H1 (cell line): Measurements from ENCODE around the gene NPIPA8. TPM values are rescaled to one million over a fixed set of nuclear protein-coding genes. Genes with fewer than 3 reads are reported as not detected.
"Not testable (repeated sequence)": the region's sequence is repeated elsewhere in the genome, so short reads cannot be mapped to it uniquely, and the experiment has no call there.

Source experiments
- CTCF ChIA-PET: fragments of 300-600 bp; sonication (Branson Sonifier 250); formaldehyde crosslinking; loops from one replicate; lab custom pipeline; 2021; ENCODE audit not compliant: partially characterized antibody; lab: Charles Lee
- POLR2A ChIA-PET: fragments of 300-600 bp; sonication (Branson Sonifier 250); formaldehyde crosslinking; loops from one replicate; lab custom pipeline; 2021; ENCODE audit warnings: inconsistent platforms; ENCODE audit not compliant: partially characterized antibody; lab: Charles Lee
- DNase-seq, 2 experiments: peaks; one replicate each; pipeline versions ENCODE4 v3.0.0 to v3.0.0-alpha.2; 2010 to 2022; ENCODE audit warnings: low spot score in 2 of 2, low read depth in 1 of 2, mixed read lengths in 1 of 2
- FAIRE-seq: peaks from 2 replicates; lab custom pipeline; 2011; peaks lifted over from hg19 to GRCh38; lab: Jason Lieb, UNC
- H2AFZ ChIP-seq: 2 replicates; pipeline ENCODE4 v1.8.1; 2012; ENCODE audit warnings: low read length, inconsistent platforms
- H2AK5ac ChIP-seq: 2 replicates; pipeline ENCODE4 v1.6.1; 2013; ENCODE audit warnings: low read depth, low read length
- H2BK120ac ChIP-seq: replicated peaks from 2 replicates; pipeline ENCODE3; 2013; ENCODE audit warnings: low read depth, low read length, inconsistent platforms
- H2BK12ac ChIP-seq: 2 replicates; pipeline ENCODE4 v1.6.1; 2013; ENCODE audit warnings: low read depth, low read length
- H2BK15ac ChIP-seq: 2 replicates; pipeline ENCODE4 v1.6.1; 2013; ENCODE audit warnings: low read length
- H2BK20ac ChIP-seq: 2 replicates; pipeline ENCODE4 v1.6.1; 2013; ENCODE audit warnings: low read length
- H2BK5ac ChIP-seq: 2 replicates; pipeline ENCODE4 v1.6.1; 2013; ENCODE audit warnings: low read depth, low read length
- H3K14ac ChIP-seq: 2 replicates; pipeline ENCODE4 v1.6.1; 2013; ENCODE audit warnings: inconsistent platforms; ENCODE audit not compliant: insufficient read length
- H3K18ac ChIP-seq: 2 replicates; pipeline ENCODE4 v1.6.1; 2013; ENCODE audit warnings: low read length; ENCODE audit errors: extremely low read depth
- H3K23ac ChIP-seq: 2 replicates; pipeline ENCODE4 v1.6.1; 2013; ENCODE audit warnings: inconsistent platforms; ENCODE audit not compliant: insufficient read length
- H3K23me2 ChIP-seq: 2 replicates; pipeline ENCODE4 v1.6.1; 2013; ENCODE audit warnings: low read depth, low read length
- H3K27ac ChIP-seq: 2 replicates; pipeline ENCODE4 v1.6.1; 2011; ENCODE audit warnings: low read depth, low read length, inconsistent platforms
- H3K27me3 ChIP-seq, 4 experiments: replicated peaks in 1 of 4; 1 replicate in 1 of 4; 2 replicates in 3 of 4; pipeline versions ENCODE4 v1.6.1 to v1.8.1; 2011 to 2013; ENCODE audit warnings: low read length in 3 of 4, mild to moderate bottlenecking in 3 of 4, inconsistent platforms in 2 of 4, mixed read lengths in 2 of 4, moderate library complexity in 1 of 4; ENCODE audit not compliant: control insufficient read depth in 3 of 4, insufficient read depth in 3 of 4; ENCODE audit errors: extremely low read depth in 1 of 4
- H3K36me3 ChIP-seq, 4 experiments: 2 replicates each; pipeline versions ENCODE4 v1.6.1 to v1.8.1; 2011 to 2013; ENCODE audit warnings: mild to moderate bottlenecking in 4 of 4, low read length in 3 of 4, moderate library complexity in 2 of 4, control low read depth in 1 of 4, inconsistent platforms in 1 of 4; ENCODE audit not compliant: insufficient read depth in 4 of 4, control insufficient read depth in 2 of 4
- H3K4ac ChIP-seq: replicated peaks from 2 replicates; pipeline ENCODE3; 2013; ENCODE audit warnings: low read length, low read depth, mixed read lengths, inconsistent platforms; ENCODE audit not compliant: insufficient read length
- H3K4me1 ChIP-seq, 4 experiments: replicated peaks in 1 of 4; 1 replicate in 1 of 4; 2 replicates in 3 of 4; pipeline versions ENCODE4 v1.6.1 to v1.8.1; 2011 to 2013; ENCODE audit warnings: low read length in 3 of 4, inconsistent platforms in 2 of 4, mixed read lengths in 1 of 4; ENCODE audit not compliant: insufficient read depth in 4 of 4, control insufficient read depth in 3 of 4
- H3K4me2 ChIP-seq, 2 experiments: 2 replicates each; pipeline versions ENCODE4 v1.6.1 to v1.8.1; 2011 to 2013; ENCODE audit warnings: low read depth in 2 of 2, low read length in 2 of 2, control low read depth in 1 of 2, inconsistent platforms in 1 of 2, mild to moderate bottlenecking in 1 of 2; ENCODE audit not compliant: insufficient read depth in 1 of 2
- H3K4me3 ChIP-seq, 4 experiments: fragments of 200-600, 300-600 bp in 1 of 4; sonication (generic), shearing (Covaris generic), sonication (Bioruptor Twin) in 1 of 4; 2 replicates each; pipeline versions ENCODE4 v1.5.1 to v1.8.1; 2011 to 2016; ENCODE audit warnings: low read length in 4 of 4, low read depth in 3 of 4, control low read depth in 2 of 4, inconsistent platforms in 2 of 4, mild to moderate bottlenecking in 2 of 4, mixed read lengths in 1 of 4, moderate library complexity in 1 of 4; ENCODE audit not compliant: insufficient read depth in 2 of 4; ENCODE audit errors: extremely low read depth in 1 of 4
- H3K56ac ChIP-seq: replicated peaks from 2 replicates; pipeline ENCODE3; 2013; ENCODE audit warnings: low read depth, mild to moderate bottlenecking, mixed read lengths, low read length, inconsistent platforms; ENCODE audit not compliant: insufficient read length
- H3K79me1 ChIP-seq: 2 replicates; pipeline ENCODE4 v1.6.1; 2013; ENCODE audit warnings: low read depth, low read length, control low read depth
- H3K79me2 ChIP-seq, 2 experiments: 2 replicates each; pipeline versions ENCODE4 v1.6.1 to v1.8.1; 2012 to 2013; ENCODE audit warnings: low read length in 2 of 2, mild to moderate bottlenecking in 2 of 2, inconsistent platforms in 1 of 2; ENCODE audit not compliant: insufficient read depth in 2 of 2, control insufficient read depth in 1 of 2
- H3K9ac ChIP-seq, 4 experiments: replicated peaks in 1 of 4; 1 replicate in 1 of 4; 2 replicates in 3 of 4; pipeline versions ENCODE4 v1.6.1 to v1.8.1; 2011 to 2013; ENCODE audit warnings: low read depth in 3 of 4, low read length in 3 of 4, control low read depth in 2 of 4, mild to moderate bottlenecking in 2 of 4, moderate library complexity in 2 of 4, inconsistent platforms in 1 of 4; ENCODE audit errors: extremely low read depth in 1 of 4
- H3K9me3 ChIP-seq, 2 experiments: 2 replicates each; pipeline versions ENCODE4 v1.6.1 to v1.8.1; 2012 to 2013; ENCODE audit warnings: mild to moderate bottlenecking in 2 of 2, moderate library complexity in 2 of 2, control low read depth in 1 of 2, inconsistent platforms in 1 of 2, low read depth in 1 of 2, low read length in 1 of 2, mixed read lengths in 1 of 2; ENCODE audit not compliant: insufficient read depth in 2 of 2
- H4K20me1 ChIP-seq, 2 experiments: replicated peaks in 1 of 2; 2 replicates each; pipeline versions ENCODE3 to v1.8.1; 2011 to 2013; ENCODE audit warnings: inconsistent platforms in 2 of 2, low read length in 2 of 2, mild to moderate bottlenecking in 1 of 2; ENCODE audit not compliant: insufficient read depth in 2 of 2, control insufficient read depth in 1 of 2
- H4K5ac ChIP-seq: 2 replicates; pipeline ENCODE4 v1.6.1; 2013; ENCODE audit warnings: low read length, low read depth, mixed read lengths, inconsistent platforms; ENCODE audit not compliant: insufficient read length
- H4K8ac ChIP-seq: 2 replicates; pipeline ENCODE4 v1.8.0; 2013; ENCODE audit warnings: mild to moderate bottlenecking, moderate library complexity, low read length, inconsistent platforms; ENCODE audit not compliant: insufficient read depth; ENCODE audit errors: extremely low read depth
- H4K91ac ChIP-seq: replicated peaks from 2 replicates; pipeline ENCODE3; 2013; ENCODE audit warnings: low read length, mixed read lengths, inconsistent platforms; ENCODE audit not compliant: insufficient read length
- WGBS, 2 experiments: shearing (Covaris generic) in 1 of 2; methylation state at CpG; one replicate each; pipeline versions ENCODE4 v1.1.6 to v1.1.7; 2013 to 2015; ENCODE audit warnings: low lambda C conversion rate in 2 of 2, mixed read lengths in 2 of 2, inconsistent platforms in 1 of 2, low coverage in 1 of 2, missing lambda C conversion rate in 1 of 2; ENCODE audit not compliant: insufficient replicate concordance in 2 of 2, insufficient coverage in 1 of 2, insufficient read length in 1 of 2; ENCODE audit errors: extremely low coverage in 1 of 2, missing lambda C conversion rate in 1 of 2; 5-methylcytosine and 5-hydroxymethylcytosine counted together
- long read RNA-seq, 2 experiments: library from RNA in 1 of 2; library from capped mRNA in 1 of 2; stranded (forward); transcript quantifications; one replicate each; pipeline ENCODE4 v2.0.0, GENCODE V29; 2021; ENCODE audit warnings: inconsistent platforms in 1 of 2
- polyA minus RNA-seq, 3 experiments: library from RNA; depleted of rRNA, polyadenylated mRNA; stranded (reverse); fragments of >200 nt; gene quantifications; 1 replicate in 2 of 3; 2 replicates in 1 of 3; pipeline ENCODE4 v1.2.3, GENCODE V29; 2011
- polyA plus RNA-seq, 7 experiments: library from polyadenylated mRNA; depleted of rRNA in 3 of 7; stranded (reverse) in 5 of 7; unstranded in 2 of 7; fragments of >200 nt in 5 of 7; fragments of 200-250 nt in 2 of 7; gene quantifications; 1 replicate in 5 of 7; 2 replicates in 1 of 7; 4 replicates in 1 of 7; pipeline versions ENCODE4 v1.2.1 to v1.2.3, GENCODE V29; 2011 to 2013; ENCODE audit warnings: missing spikeins in 2 of 7, mixed read lengths in 2 of 7
- total RNA-seq: library from RNA; stranded (reverse); fragmentation: NEBNext Ultra II Directional; extraction: Animal tissue kit (Norgen Biotek cat#: 25700); gene quantifications from 2 replicates; pipeline ENCODE4 v1.2.1, GENCODE V29; 2021

NPIPA8 gene
- 0.98 and 1.1 TPM in 2 replicates for total RNA-seq
- polyA plus RNA-seq (2011; rRNA removed), result 4.8 and 13.8 TPM in 2 replicates
- 2.6 TPM for polyA plus RNA-seq (2011; cell fraction: cytosol; rRNA removed)
- 1.4 TPM for polyA plus RNA-seq (2011; cell fraction: nucleus; rRNA removed)
- polyA plus RNA-seq (2012, experiment 1 of 2), result 0.92 to 1.4 TPM (median 1.2 TPM) in 4 replicates
- polyA plus RNA-seq (2012, experiment 2 of 2), result 39.9 TPM
- 3.1 TPM for polyA plus RNA-seq (2013, experiment 1 of 2)
- 6.5 TPM for polyA plus RNA-seq (2013, experiment 2 of 2)
- polyA minus RNA-seq (2011; rRNA and poly(A)+ RNA removed), result 0.17 TPM in 1 of 2 replicates, not detected in the other
- polyA minus RNA-seq (2011; cell fraction: cytosol; rRNA and poly(A)+ RNA removed), result not detected
- 0.80 TPM for polyA minus RNA-seq (2011; cell fraction: nucleus; rRNA and poly(A)+ RNA removed)
- long read RNA-seq, experiment 1, result 0 reads
- long read RNA-seq, experiment 2, result 0 reads

GRCh38 chr16:18336636-18337035 is at the start of gene NPIPA8:
Gene NPIPA8 (minus strand): TSS chr16:18336736. CDS start chr16:18332662, 4,074 bp downstream.
- H4K5ac ChIP-seq, H3K9me3 ChIP-seq, H3K9ac ChIP-seq, H3K36me3 ChIP-seq, POLR2A ChIA-PET, H3K79me1 ChIP-seq, H3K27me3 ChIP-seq, H4K20me1 ChIP-seq, H3K14ac ChIP-seq, H2BK12ac ChIP-seq, H3K23ac ChIP-seq, CTCF ChIA-PET, H3K56ac ChIP-seq, H2BK15ac ChIP-seq, H3K79me2 ChIP-seq, H2BK20ac ChIP-seq, H3K18ac ChIP-seq, FAIRE-seq, H3K4ac ChIP-seq, H2AFZ ChIP-seq, H3K23me2 ChIP-seq, H3K4me2 ChIP-seq, H2AK5ac ChIP-seq, DNase-seq, H2BK5ac ChIP-seq, H3K4me1 ChIP-seq, H3K27ac ChIP-seq, H2BK120ac ChIP-seq, H4K91ac ChIP-seq, H3K4me3 ChIP-seq, H4K8ac ChIP-seq: not testable (repeated sequence)
- no CpG with 5 or more reads among the region's 21 CpGs for WGBS, 2 experiments

GRCh38 chr16:18385285-18385684 is 48.7 kb upstream of the NPIPA8 start:
- H4K91ac ChIP-seq, H3K18ac ChIP-seq, H3K27ac ChIP-seq, H3K27me3 ChIP-seq, H3K4me1 ChIP-seq, H4K20me1 ChIP-seq, H2BK5ac ChIP-seq, H3K56ac ChIP-seq, H2BK20ac ChIP-seq, H3K79me2 ChIP-seq, H3K4ac ChIP-seq, H3K36me3 ChIP-seq, FAIRE-seq, H3K23me2 ChIP-seq, H2AFZ ChIP-seq, H2AK5ac ChIP-seq, H3K4me3 ChIP-seq, H3K14ac ChIP-seq, H3K9me3 ChIP-seq, H3K9ac ChIP-seq, POLR2A ChIA-PET, H3K4me2 ChIP-seq, H2BK120ac ChIP-seq, CTCF ChIA-PET, DNase-seq, H4K8ac ChIP-seq, H2BK15ac ChIP-seq, H2BK12ac ChIP-seq, H3K23ac ChIP-seq, H3K79me1 ChIP-seq, H4K5ac ChIP-seq: not testable (repeated sequence)
- no CpG with 5 or more reads among the region's 33 CpGs for WGBS, 2 experiments
